ENCODE data around the gene APOBEC4.

DNA sequence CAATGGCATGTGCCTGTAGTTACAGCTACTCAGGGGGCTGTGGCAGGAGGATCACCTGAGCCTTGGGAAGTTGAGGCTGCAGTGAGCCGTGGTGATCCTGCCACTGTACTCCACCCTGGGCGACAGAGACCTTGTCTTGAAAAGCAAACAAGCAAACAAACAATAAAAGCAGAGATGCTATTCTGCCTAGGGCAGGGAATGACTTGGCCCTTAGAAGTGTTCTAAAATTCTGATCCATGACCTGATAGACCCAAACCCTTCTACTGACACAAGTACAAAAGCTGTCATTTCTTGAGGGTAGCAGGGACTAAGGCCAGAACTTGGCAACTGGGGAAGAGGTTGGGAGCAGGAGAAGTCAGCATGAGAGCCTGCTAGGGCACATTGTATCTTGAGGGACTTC is 47.2 kb downstream of the APOBEC4 start:
- TF ChIP-seq EZH2phosphoT487 (IDR thresholded peaks at IDR 0.05; ENCODE audit: low read depth, severe bottlenecking, unreplicated experiment), result no peak
- TF ChIP-seq, protein P1, sequence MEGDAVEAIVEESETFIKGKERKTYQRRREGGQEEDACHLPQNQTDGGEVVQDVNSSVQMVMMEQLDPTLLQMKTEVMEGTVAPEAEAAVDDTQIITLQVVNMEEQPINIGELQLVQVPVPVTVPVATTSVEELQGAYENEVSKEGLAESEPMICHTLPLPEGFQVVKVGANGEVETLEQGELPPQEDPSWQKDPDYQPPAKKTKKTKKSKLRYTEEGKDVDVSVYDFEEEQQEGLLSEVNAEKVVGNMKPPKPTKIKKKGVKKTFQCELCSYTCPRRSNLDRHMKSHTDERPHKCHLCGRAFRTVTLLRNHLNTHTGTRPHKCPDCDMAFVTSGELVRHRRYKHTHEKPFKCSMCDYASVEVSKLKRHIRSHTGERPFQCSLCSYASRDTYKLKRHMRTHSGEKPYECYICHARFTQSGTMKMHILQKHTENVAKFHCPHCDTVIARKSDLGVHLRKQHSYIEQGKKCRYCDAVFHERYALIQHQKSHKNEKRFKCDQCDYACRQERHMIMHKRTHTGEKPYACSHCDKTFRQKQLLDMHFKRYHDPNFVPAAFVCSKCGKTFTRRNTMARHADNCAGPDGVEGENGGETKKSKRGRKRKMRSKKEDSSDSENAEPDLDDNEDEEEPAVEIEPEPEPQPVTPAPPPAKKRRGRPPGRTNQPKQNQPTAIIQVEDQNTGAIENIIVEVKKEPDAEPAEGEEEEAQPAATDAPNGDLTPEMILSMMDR (IDR thresholded peaks at IDR 0.05; ENCODE audit: poor library complexity), result no peak

All from hepatocyte (in vitro differentiated cells).